Brain pericyte (primary cell): ENCODE results near the gene ATAD3C.
A peak's percentile ranks its signal among the peaks of the same experiment; 100 is the strongest.
"Not testable (repeated sequence)": the region's sequence is repeated elsewhere in the genome, so short reads cannot be mapped to it uniquely, and the experiment has no call there.

Experiments used
- DNase-seq: peaks from one replicate; pipeline ENCODE4 v3.0.0-alpha.2; 2012; ENCODE audit warnings: low read depth, low spot score

Gene ATAD3C

GRCh38 chr1:1507305-1507704 is 57.8 kb downstream of the ATAD3C start:
- DNase-seq: no peak

GRCh38 chr1:1508775-1509464 is 59.4 kb downstream of the ATAD3C start:
- not testable (repeated sequence) for DNase-seq

- DNase-seq: not testable (repeated sequence)
Observed at GRCh38 chr1:1509465-1509850, 60.0 kb downstream of the ATAD3C start.

GRCh38 chr1:1510912-1511532 is 61.5 kb downstream of the ATAD3C start:
- DNase-seq: no peak

GRCh38 chr1:1511533-1512285 is 62.2 kb downstream of the ATAD3C start, which contains the start of gene ATAD3A:
TSS of gene ATAD3A (plus strand) at chr1:1512162. CDS start at chr1:1512269, 107 bp downstream.
- DNase-seq: peak; percentile 95

GRCh38 chr1:1512425-1512824 is 62.9 kb downstream of the ATAD3C start:
- DNase-seq: not testable (repeated sequence)

GRCh38 chr1:1513675-1514074 is 64.2 kb downstream of the ATAD3C start:
- not testable (repeated sequence) for DNase-seq

- not testable (repeated sequence) for DNase-seq
Observed at GRCh38 chr1:1514376-1514775, 64.9 kb downstream of the ATAD3C start.

GRCh38 chr1:1516923-1517322 is 67.4 kb downstream of the ATAD3C start:
- not testable (repeated sequence) for DNase-seq

- no peak for DNase-seq
Observed at GRCh38 chr1:1517973-1518620, 68.6 kb downstream of the ATAD3C start.

- DNase-seq: not testable (repeated sequence)
Observed at GRCh38 chr1:1518621-1519007, 69.1 kb downstream of the ATAD3C start.
